GM13976 (cell line): ENCODE results near the gene MAN1C1.

ENCODE experiments used
- DNase-seq: peaks from one replicate; pipeline ENCODE4 v3.0.0; 2012; ENCODE audit warnings: low spot score
- in situ Hi-C: fragments of 300-500 bp; cut with MboI; formaldehyde crosslinking; loops from one replicate; pipeline ENCODE4 v1.12.0; 2022; ENCODE audit warnings: low sequenced_read_pairs, mixed read lengths, inconsistent platforms; ENCODE audit not compliant: unreplicated experiment
- TF ChIP-seq, protein P1 (sequence below): IDR thresholded peaks from 2 replicates; pipeline ENCODE4 v1.5.1; 2012; ENCODE audit warnings: borderline replicate concordance, mild to moderate bottlenecking; ENCODE audit not compliant: insufficient read depth; ENCODE audit errors: extremely low read depth, missing control alignments, control extremely low read depth

The MAN1C1 gene

DNA sequence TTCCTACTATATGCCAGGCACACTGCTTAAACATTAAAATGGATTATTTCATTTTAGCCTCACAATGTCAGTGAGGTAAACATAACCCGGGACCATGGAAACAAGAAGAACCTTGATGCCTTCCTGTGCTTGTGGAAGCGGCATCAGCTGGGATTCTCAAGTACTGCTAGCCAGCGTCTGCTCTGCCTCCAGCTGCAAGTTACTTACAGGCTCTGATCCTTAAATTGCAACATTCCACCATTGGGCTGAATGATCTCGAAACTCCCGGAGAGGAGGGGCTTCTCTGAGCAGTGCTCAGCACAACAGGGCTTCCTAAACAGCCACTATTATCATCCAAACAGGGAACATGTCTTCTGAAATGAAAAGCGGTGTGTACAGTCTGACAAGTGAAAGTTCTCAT, 6.7 kb upstream of the MAN1C1 start:
- DNase-seq, result no peak
- TF ChIP-seq, protein P1, sequence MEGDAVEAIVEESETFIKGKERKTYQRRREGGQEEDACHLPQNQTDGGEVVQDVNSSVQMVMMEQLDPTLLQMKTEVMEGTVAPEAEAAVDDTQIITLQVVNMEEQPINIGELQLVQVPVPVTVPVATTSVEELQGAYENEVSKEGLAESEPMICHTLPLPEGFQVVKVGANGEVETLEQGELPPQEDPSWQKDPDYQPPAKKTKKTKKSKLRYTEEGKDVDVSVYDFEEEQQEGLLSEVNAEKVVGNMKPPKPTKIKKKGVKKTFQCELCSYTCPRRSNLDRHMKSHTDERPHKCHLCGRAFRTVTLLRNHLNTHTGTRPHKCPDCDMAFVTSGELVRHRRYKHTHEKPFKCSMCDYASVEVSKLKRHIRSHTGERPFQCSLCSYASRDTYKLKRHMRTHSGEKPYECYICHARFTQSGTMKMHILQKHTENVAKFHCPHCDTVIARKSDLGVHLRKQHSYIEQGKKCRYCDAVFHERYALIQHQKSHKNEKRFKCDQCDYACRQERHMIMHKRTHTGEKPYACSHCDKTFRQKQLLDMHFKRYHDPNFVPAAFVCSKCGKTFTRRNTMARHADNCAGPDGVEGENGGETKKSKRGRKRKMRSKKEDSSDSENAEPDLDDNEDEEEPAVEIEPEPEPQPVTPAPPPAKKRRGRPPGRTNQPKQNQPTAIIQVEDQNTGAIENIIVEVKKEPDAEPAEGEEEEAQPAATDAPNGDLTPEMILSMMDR, result no peak
- in situ Hi-C loops, result no loop called here

- DNase-seq, result no peak
Observed at GRCh38 chr1:25610822-25611630, 5.6 kb upstream of the MAN1C1 start.

DNA sequence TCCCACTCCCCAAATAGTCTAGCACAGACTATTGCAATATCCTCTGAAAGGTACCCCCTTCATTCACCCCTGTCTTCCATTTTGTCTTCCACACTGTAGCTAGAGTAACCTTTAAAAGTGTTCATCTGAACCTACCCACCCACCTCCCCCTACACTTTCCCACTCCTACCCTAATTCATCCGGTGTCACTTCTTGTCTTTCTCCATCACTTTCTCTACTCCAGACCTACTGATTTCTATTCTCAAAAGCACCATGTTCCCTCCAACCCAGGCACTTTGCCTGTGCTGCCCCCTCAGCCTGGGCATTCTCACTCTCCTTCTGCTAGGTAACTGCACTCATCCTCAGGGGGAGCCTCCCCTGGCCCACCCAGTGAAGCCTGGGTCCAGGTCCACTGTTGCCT, 4.7 kb upstream of the MAN1C1 start:
- no peak for DNase-seq
- in situ Hi-C loops, result no loop called here
- TF ChIP-seq, protein P1, result no peak

More at GRCh38 chr1:25610822-25611630, 5.6 kb upstream of the MAN1C1 start:
- in situ Hi-C loops, result no loop called here
- TF ChIP-seq, protein P1, result peak; percentile 12

- in situ Hi-C loops, result no loop called here
- TF ChIP-seq, protein P1, result no peak
- no peak for DNase-seq
Observed at GRCh38 chr1:25612421-25612820, 4.2 kb upstream of the MAN1C1 start.

DNA sequence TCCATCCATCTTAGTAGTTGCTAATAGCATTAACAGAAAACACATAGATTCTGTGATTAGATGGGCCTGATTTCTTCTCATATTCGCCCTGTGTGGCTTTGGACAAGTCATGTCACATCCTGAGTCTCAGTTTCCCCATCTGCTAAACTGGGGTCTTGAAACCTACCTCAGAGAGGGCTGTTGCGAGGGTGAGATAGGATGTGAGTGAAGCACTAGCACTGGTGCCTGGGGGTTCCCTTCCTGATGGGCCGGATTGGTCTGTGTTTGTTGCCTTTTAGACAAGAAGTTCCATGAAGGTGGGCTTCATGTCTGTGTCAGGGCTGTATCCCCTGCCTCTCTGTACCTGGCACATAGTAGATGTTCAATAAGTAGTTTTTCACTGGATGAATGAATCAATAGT, 3.5 kb upstream of the MAN1C1 start:
- TF ChIP-seq, protein P1, result no peak
- DNase-seq, result no peak
- in situ Hi-C loops, result no loop called here

DNA sequence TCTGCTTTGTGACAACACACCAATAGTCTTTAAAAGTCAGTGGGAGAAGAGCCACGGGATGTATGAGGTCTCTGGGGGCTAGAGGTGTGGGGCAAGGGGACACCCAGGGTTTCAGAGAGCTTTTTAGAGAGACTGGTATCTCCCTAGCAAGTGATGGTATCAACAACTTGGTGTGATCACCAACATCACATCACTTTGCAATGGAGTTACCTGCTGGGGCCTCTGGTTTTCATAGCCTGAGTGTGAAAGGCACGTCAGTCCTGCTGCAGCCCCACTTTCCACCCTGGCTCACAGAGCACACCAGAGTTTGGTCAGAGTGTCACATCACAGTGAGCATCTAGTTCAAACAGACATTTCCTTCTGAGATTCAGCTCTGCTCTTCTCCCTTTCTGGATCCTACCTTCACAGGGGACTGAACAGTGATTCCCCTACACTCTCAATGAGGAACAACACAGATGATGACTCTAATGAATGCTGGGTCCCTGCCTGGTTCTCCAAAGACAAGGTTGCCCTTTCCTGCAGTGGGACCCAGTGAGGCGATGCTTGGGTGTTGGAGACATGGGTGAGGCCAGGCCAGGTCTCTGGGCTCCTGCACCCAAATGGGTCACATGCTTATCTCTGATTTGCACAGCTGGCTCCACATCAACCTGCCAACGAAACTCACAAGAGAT, 2.0 kb upstream of the MAN1C1 start:
- DNase-seq, result no peak
- in situ Hi-C loops, result no loop called here
- TF ChIP-seq, protein P1, result no peak
